Epithelial cell of esophagus (primary cell): Measurements from ENCODE around the gene ALKBH4.

Experiments
- DNase-seq: peaks from one replicate; pipeline ENCODE4 v3.0.0; 2010; ENCODE audit warnings: low read depth
- H3K4me3 ChIP-seq: 2 replicates; pipeline ENCODE4 v1.5.1; 2011; ENCODE audit warnings: mild to moderate bottlenecking, low read length, control low read depth
- TF ChIP-seq, protein P1 (sequence below): IDR thresholded peaks from 2 replicates; pipeline ENCODE4 v1.5.1; 2011; ENCODE audit warnings: low read depth, mild to moderate bottlenecking, low read length, control low read depth, inconsistent platforms; ENCODE audit not compliant: insufficient read depth; ENCODE audit errors: missing control alignments

ALKBH4 gene

DNA sequence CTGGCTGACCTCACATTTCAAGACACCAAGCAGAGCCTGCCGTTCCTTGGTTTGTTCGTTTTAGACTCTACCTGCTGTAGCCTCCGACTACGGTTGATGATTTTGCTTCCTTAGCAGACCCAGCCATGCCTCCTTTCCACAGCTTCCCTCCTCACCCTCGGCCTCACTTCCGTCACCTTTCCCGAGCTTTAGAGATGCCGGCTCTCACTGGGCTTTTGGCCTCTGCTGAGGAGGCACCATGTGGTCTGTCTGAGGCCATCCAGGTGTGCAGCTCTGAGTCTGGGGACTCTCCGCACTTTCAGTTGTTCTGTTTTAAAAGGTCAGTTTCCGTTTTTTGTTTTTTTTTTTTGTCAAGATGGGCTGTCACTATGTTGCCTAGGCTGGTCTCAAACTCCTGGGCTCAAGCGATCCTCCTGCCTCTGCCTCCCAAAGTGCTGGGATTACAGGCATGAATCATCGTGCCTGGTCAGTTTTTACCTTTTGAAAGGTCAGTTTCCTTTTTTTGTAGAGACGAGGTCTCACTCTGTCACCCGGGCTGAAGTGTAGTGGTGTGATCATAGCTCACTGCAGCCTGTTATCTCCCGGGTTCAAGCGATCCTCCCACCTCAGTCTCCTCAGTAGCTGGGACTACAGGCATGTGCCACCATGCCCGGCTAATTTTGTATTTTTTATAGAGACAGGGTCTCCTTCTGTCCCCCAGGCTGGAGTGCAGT is 19.5 kb downstream of the ALKBH4 start:
- H3K4me3 ChIP-seq, result no peak overlapping the region
- TF ChIP-seq, protein P1, sequence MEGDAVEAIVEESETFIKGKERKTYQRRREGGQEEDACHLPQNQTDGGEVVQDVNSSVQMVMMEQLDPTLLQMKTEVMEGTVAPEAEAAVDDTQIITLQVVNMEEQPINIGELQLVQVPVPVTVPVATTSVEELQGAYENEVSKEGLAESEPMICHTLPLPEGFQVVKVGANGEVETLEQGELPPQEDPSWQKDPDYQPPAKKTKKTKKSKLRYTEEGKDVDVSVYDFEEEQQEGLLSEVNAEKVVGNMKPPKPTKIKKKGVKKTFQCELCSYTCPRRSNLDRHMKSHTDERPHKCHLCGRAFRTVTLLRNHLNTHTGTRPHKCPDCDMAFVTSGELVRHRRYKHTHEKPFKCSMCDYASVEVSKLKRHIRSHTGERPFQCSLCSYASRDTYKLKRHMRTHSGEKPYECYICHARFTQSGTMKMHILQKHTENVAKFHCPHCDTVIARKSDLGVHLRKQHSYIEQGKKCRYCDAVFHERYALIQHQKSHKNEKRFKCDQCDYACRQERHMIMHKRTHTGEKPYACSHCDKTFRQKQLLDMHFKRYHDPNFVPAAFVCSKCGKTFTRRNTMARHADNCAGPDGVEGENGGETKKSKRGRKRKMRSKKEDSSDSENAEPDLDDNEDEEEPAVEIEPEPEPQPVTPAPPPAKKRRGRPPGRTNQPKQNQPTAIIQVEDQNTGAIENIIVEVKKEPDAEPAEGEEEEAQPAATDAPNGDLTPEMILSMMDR, result no peak
- no peak for DNase-seq

DNA sequence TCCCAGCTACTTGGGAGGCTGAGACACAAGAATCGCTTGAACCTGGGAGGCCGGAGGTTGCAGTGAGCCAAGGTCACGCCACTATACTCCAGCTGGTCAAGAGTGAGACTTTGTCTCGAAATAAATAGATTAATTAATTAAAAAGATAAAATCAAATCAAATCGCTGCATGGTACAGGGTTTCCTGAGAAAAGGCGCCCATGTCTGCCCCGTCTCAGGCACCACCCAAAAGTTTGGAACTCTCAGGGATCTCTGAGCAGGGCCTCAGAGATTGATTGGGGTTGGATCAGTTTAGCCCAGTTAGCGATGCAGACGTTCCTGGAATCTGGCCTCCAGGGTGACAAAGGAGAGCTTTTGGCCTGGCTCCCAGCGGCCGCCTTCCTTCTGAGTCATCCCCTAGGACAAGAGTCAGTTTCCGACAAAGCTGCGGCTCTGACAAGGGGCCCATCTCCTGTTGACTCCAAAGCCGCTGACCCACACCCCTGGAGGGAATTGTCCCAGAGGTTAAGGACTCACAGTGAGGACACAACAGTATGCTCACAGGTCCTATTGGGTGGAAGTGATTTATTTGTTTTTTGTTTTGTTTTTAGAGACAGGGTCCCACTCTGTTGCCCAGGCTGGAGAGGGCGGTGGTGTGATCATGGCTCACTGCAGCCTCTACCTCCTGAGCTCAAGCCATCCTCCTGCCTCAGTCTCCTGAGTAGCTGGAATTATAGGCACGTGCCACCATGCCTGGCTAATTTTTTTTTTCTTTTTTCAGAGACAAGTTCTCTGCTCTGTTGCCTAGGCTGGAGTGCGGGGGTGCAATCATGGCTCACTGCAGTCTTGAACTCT is 24.5 kb downstream of the ALKBH4 start:
- TF ChIP-seq, protein P1, result peak; percentile 7
- H3K4me3 ChIP-seq, result no peak overlapping the region
- DNase-seq, result peak; percentile 82

DNA sequence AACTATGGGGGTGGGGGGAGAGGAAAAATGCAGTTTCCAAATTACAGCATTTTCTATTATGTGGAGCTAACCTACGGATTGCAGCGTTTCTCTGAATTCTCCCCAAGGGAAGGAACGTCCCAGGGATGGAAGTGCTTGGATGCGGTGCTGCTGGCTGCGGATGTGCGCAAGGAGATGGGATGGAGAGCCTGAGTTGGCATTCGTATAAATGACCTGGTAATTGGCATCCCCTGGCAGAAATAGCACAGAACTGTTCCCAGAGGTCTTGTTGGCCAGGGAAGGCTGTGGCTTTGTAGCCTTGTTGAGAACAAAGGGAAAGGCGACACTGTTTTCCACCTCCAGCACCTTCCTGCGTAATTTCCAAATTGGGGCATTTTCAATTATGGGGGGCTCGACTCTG is 28.5 kb downstream of the ALKBH4 start:
- DNase-seq, result no peak
- TF ChIP-seq, protein P1, result no peak
- H3K4me3 ChIP-seq, result no peak overlapping the region

DNA sequence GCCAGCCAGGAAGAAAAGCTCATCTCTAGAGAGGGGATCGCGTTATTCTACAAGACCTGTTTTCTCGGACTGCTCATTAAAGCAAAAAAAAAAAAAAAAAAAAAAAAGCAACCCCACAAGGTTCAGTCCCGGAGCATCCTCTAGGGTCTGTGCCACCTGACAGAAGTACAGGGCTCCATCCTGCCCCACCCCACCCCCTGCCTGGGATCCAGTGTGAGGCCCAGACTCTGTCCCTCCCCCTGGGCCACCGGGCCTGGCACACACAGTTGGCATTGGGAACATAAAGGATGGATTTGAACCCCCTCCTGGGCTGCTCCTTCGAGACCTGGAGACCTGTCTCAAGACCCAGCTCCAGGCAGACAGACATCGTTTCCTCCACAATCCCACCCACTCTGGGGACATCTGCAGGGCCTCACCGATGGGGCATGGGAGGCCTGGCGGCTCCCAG is 30.6 kb downstream of the ALKBH4 start:
- TF ChIP-seq, protein P1, result no peak
- peak overlapping the region; percentile 44 for H3K4me3 ChIP-seq
- DNase-seq, result no peak

DNA sequence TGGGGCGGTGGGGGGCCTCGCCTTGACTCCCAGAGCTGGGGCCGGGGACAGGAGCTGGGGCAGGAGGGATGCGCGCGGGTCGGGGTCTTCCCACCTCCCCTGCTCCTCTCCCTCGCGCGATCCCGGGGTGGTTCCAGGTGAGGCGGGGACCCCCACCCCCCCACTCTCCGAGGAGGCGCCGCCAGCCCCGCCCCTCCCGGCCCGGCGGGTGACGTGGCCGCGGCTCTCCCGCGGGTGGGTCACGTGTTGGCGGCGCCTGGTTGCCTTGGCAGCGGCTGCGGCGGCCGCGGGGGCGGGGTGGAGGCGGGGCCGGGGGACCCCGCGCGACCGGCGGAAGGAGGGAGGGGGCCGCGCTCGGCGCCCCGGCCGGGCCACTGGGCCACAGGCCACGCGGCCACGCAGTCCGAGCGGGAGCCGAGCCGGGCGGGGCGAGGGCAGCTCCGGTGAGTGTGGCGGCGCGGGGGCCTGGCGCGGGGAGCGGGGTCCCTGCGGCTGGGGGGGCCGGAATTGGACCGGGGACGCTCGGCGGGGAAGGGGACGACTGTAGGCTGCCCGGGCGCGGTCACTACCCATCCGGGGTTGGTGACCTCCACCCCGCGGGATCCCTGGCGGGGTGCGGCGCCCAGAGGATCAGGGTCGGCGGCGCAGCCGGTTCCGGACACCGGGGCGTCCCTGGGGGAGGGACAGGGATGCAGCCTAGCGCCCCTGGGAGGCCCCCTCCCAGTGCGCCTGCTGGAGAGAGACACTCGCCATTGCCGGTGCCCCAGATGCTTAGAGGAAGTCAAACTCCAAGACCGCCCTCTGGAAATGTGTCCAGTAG is 31.2 kb downstream of the ALKBH4 start, which contains the start of gene ORAI2:
Gene ORAI2, plus strand, starts transcription at position 357 of the 820 bp plus-strand sequence. CDS start 5,382 bp downstream, outside the sequence.
- H3K4me3 ChIP-seq, result peak within 1 kb of the TSS; percentile 44
- TF ChIP-seq, protein P1, result no peak
- peak; percentile 54 for DNase-seq

DNA sequence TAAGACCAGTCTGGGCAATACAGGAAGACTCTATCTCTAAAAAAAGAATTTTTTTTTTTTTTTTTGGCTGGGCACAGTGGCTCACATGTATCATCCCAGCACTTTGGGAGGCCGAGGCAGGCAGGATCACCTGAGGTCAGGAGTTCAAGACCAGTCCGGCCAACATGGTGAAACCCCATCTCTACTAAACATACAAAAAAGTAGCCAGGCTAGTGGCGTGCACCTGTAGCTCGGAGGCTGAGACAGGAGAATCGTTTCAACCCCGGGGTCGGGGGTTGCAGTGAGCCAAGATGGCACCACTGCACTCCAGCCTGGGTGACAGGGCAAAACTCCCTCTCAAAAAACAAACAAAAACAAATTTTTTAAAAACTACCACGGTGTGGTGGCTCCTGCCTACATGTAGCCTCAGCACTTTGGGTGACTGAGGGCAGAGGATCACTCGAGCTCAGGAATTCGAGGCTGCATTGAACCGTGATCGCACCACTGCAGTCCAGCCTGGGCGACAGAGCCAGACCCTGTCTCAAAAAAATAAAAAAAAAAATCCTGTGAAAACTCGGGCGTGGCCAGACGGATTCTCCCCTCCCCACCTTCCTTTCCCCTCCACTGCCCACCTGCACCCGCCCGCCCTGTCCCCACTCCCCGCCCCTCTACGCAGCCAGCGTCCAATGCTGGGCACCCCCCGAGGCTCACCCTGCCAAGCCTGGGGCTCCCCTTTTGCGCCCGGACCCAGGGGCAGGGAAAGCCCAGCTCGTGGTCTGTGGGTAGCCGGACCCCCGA is 32.0 kb downstream of the ALKBH4 start:
- DNase-seq, result no peak

More for the DNA sequence above, 32.0 kb downstream of the ALKBH4 start:
- TF ChIP-seq, protein P1, result no peak
- peak overlapping the region; percentile 44 for H3K4me3 ChIP-seq
